HG03575 (cell line): Measurements from ENCODE around the gene KDELR3.

Experiments
- ATAC-seq: cut with Tn5 transposase; IDR thresholded peaks from one replicate; pipeline ENCODE4 v1.9.1; 2021; ENCODE audit not compliant: unreplicated experiment, insufficient number of reproducible peaks, low FRiP score; ENCODE audit errors: extremely low read depth

Gene KDELR3

DNA sequence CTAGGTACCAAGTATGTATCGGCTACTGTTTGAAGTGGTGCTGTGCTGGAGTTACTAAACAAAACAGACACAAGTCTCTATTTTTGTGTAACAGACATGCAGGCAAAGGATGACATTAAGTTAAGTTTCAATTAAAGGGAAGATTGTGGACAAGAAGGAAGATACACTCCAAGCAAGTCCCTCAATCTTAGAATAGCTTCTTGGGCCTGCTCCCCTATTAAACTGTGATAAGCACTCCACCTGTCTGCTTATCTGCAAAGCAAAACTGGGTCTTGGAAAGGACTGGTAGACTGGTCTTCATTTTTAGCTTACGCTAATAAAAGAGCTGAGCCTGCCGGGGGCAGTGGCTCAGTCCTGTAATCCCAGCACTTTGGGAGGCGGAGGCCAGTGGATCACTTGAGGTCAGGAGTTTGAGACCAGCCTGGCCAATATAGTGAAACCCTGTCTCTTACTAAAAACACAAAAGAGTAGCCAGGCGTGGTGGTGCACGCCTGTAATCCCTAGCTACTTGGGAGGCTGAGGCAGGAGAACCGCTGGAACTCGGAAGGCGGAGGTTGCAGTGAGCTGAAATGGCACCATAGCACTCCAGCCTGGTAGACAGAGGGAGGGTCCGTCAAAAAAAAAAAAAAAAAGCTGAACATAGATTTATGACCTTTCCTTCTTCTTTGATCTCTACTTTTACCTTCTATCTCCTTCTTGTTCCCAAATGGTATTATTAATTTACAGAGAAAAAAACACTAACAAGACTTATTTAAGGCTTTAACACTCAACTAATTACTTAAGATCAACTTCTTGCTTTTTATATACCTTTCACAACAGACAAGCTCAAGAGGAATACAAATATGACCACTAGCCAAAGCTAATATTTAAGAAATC is 34.1 kb downstream of the KDELR3 start:
- no peak for ATAC-seq

DNA sequence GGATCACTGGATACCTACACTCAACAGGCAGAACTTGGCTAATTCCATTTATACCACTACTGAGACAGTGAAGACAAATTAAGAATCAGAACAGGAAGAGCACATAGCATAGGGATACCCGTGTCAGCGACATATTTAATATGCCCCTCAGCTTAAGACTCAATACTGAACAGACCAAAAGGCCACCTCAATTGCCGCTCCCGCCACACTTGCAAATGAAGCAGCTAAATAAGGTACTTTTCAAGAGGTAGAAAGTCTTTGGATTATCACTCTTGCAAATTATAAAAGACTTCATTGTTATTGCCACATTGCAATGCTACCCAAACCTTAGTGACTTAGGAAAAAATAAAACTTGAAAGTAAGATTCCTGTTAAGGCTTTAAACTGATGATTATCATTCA is 35.1 kb downstream of the KDELR3 start:
- ATAC-seq = no peak

DNA sequence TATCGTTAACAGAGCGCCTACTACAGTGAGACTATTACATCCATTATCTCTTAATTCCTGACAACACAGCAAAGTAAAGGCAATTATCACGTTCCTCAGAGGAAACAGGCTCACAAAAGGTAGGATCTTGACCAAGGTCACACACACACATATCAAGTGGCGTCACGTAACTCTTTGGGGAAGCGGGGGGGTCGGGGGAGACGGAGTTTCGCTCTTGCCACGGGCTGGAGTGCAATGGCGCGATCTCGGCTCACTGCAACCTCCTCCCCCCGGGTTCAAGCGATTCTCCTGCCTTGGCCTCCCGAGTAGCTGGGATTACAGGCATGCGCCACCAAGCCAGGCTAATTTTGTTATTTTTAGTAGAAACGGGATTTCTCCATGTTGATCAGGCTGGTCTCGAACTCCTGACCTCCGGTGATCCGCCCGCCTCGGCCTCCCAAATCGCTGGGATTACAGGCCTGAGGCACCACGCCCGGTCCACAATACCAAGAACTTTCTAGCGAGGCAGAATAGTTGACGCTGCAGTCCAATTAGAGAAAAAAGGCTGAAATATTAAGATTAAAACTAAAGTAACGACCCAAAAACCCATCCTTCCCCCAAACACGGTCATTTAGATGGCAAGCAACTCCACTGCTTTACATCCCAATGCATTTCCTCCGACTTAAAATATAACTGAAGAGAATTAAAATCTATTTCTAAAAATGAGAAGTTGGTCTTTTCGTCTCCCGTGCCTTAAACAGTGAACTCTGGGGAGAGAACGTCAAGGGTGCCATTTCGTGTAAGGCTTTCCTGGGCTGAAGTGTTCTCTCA is 37.0 kb downstream of the KDELR3 start:
- no peak for ATAC-seq

DNA sequence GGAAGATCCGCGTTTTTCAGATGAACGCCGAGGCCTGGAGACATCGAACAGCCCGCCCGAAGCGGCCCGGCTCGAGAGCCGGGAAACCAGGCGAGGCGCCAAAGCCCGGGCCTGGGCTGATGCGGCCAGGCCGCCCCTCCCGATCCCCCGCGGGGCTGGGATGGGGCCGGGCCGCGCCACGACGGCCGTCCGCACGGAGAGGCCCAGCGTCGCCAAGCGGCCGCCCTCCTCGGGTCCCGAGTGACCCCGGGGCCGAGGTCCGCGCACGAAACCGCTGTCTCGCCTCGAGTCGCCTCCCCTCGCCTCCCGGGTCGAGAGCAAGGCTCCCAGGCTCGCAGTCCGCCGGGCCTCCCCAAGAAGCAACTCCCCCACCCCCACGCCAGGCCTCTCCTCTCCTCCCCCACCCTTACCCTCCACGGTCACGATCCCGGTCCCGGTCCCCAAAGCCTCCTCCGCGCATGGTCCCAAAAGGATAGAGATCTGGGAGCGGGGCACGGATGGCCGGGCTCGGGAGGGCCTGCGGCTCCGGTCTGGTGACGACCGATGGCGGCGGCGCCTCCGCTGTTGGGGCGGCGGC is 37.7 kb downstream of the KDELR3 start:
- peak; percentile 9 for ATAC-seq

DNA sequence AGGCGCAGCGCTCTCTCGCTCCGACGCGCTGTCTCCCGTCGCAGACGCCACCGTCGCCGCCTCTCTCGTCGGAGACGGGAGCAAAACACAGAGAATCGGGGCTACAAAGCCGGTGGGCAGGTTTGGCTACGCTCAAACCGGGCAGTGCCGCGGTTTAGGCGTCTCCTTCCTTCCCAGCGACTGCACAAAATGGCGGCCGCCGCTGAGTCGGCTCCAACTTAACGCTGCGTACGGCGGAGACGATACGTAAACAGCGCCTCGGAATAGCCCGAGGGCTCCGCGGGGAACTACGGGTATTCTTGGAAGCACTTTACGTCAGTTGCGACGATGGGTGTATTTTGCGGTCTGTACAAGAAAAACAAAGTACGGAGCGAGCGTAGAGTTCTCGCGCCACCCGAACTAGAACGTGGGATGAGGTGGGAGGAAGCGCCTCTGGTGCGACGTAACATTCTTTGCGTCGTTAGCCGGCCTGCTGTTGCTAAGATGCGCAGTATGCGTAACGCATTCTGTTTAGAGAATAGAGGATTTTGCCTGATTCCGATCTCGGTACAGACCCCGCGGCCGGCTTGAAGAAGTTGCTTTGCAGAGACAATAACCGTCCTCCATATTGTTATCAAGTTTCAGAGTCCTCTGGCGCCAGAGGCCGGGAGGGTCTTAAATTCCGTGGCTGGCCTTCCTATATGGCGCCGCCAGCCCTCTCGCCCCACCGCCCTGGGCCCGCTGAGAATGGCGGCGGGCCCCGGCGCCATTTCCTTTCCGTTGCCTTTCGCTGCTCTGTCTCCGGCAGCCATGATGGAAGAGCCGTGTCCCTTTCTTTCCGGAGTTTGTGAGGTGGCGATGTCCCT is 38.4 kb downstream of the KDELR3 start, which contains the start of gene DDX17:
DDX17 (minus strand) TSS at position 194 of the 845 bp plus-strand sequence.
- peak; percentile 69 for ATAC-seq

- ATAC-seq = no peak
Measured at GRCh38 chr22:38510416-38510970, 42.6 kb downstream of the KDELR3 start.

DNA sequence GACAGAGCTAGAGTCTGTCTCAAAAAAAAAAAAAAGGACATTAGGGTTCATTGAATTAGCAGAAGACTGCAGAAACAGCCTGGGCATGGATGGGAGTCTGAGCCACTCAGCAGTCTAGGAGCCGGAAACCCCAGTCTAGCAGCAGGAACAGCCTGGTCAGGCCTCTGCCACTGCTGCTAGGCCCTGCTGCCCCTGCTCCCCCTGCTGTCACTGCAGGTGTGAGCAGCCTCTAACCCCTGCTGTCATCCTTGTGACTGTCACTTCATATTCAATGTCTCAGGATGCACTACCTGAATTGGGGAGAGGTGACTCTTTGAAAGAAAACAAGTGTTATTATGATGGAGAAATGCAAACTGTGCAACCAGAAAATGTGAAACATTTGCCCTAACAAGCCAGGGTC is 45.2 kb downstream of the KDELR3 start:
- no peak for ATAC-seq

DNA sequence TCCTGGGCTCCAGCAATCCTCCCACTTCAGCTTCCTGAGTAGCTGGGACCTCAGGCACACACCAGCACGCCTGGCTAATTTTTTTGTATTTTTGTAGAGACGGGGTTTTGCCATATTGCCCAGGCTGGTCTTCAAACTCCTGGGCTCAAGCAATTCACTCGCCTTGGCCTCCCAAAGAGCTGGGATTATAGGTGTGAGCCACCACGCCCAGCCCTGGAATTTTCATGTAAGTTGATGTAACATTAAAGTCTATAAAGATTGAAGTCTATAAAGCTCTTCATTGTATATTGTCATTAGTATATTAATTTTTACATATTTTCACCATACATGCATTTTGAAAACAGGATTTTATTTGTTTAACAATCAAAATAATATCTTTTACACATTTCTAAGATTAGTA is 50.7 kb downstream of the KDELR3 start:
- no peak for ATAC-seq

- ATAC-seq = no peak
Measured at GRCh38 chr22:38519453-38520250, 51.8 kb downstream of the KDELR3 start.

DNA sequence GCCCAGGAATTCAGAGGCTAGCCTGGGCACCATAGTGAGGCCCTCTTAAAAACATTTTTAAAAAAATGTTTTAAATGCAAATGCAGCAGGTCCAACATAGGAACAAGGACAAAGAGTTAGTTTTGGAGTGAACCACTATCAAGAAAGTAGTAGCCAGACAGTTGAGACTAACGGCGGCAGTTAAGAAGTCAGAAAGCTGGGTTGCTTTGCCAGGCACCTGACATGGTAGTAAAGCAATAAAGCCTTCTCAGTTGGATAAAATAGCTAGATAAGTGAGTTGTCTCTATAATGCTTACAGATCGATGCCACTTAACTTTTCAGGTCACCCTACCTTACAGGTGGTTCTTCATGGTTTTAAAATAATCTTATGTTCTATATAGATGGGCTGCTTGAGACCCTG is 55.1 kb downstream of the KDELR3 start:
- no peak for ATAC-seq

DNA sequence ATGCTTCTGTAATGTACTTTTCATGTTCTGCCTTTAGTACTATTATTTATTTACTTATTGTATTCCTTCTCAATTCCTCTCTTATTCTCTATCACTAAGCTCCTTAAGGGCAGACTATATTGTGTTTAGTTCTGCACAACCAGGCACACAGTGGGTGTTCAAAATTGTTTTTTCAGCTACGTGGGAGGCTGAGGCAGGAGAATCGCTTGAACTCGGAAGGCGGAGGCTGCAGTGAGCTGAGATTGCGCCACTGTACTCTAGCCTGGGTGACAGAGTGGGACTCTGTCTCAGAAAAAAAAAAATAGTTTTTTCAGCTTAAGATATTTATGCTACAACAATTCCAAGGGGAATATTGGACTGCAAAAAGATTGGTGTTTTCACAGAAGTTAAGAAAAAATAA is 55.6 kb downstream of the KDELR3 start:
- no peak for ATAC-seq

DNA sequence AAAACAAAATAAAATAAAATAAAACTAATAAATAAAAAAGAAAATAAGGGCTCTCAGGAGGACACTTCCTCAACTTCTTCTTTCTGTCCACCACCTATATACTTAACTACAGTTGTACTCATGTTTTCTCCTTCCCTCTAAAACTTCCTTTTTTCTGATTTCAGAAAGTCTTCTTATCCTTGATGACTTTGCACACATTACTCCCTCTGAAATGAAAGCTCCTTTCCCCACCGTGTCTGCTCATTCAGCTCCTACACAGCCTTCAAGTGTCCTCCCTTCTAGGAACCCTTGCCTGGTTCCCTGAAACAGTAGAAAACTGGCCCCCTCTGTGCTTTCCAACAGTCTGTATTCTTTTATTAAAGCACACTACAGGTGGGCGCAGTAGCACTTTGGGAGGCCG is 56.5 kb downstream of the KDELR3 start:
- ATAC-seq = no peak

GRCh38 chr22:38531251-38531938 is 63.5 kb downstream of the KDELR3 start:
- no peak for ATAC-seq
